Neuronal stem cell (in vitro differentiated cells): ENCODE data around the gene GJD3.
"Not testable (repeated sequence)": the region's sequence is repeated elsewhere in the genome, so short reads cannot be mapped to it uniquely, and the experiment has no call there.

Experiments used
- DNase-seq: peaks from one replicate; pipeline ENCODE4 v3.0.0-alpha.2; 2013; ENCODE audit warnings: low spot score
- H2AFZ ChIP-seq: one replicate; pipeline ENCODE4 v1.6.1; 2013; ENCODE audit warnings: mild to moderate bottlenecking, low read length, inconsistent platforms
- H2AK5ac ChIP-seq: 2 replicates; pipeline ENCODE4 v1.6.1; 2013; ENCODE audit warnings: low read depth, mild to moderate bottlenecking, inconsistent platforms, low read length, moderate library complexity, mixed read lengths
- H2BK120ac ChIP-seq: 2 replicates; pipeline ENCODE4 v1.6.1; 2013; ENCODE audit warnings: low read depth, mild to moderate bottlenecking, inconsistent platforms, low read length, moderate library complexity, mixed read lengths
- H2BK12ac ChIP-seq: one replicate; pipeline ENCODE4 v1.6.1; 2013; ENCODE audit warnings: low read length, inconsistent platforms
- H2BK15ac ChIP-seq: 2 replicates; pipeline ENCODE4 v1.6.1; 2013; ENCODE audit warnings: mild to moderate bottlenecking, low read length, inconsistent platforms, mixed read lengths
- H2BK5ac ChIP-seq: one replicate; pipeline ENCODE4 v1.6.1; 2013; ENCODE audit warnings: inconsistent platforms, mild to moderate bottlenecking, low read length, moderate library complexity
- H3K14ac ChIP-seq: one replicate; pipeline ENCODE4 v1.6.1; 2013; ENCODE audit warnings: low read length, inconsistent platforms
- H3K18ac ChIP-seq: 2 replicates; pipeline ENCODE4 v1.6.1; 2013; ENCODE audit warnings: low read length, inconsistent platforms
- H3K23ac ChIP-seq: 2 replicates; pipeline ENCODE4 v1.6.1; 2013; ENCODE audit warnings: low read depth, mild to moderate bottlenecking, mixed read lengths, low read length, inconsistent platforms; ENCODE audit not compliant: poor library complexity
- H3K27ac ChIP-seq: replicated peaks from 3 replicates; pipeline ENCODE4 v1.5.1; 2013; ENCODE audit warnings: low read length, inconsistent platforms
- H3K27me3 ChIP-seq, 3 experiments: 2 replicates each; pipeline ENCODE4 v1.6.1; 2013; ENCODE audit warnings: low read length in 3 of 3, mild to moderate bottlenecking in 2 of 3, inconsistent platforms in 1 of 3, low read depth in 1 of 3, mixed read lengths in 1 of 3, moderate library complexity in 1 of 3; ENCODE audit not compliant: control insufficient read depth in 3 of 3, insufficient read depth in 3 of 3
- H3K36me3 ChIP-seq, 2 donors: replicated peaks in 1 of 2; 2 replicates each; pipeline ENCODE4 v1.6.1; 2013; ENCODE audit warnings: low read length in 2 of 2; ENCODE audit not compliant: control insufficient read depth in 2 of 2, insufficient read depth in 2 of 2
- H3K4ac ChIP-seq: 2 replicates; pipeline ENCODE4 v1.6.1; 2013; ENCODE audit warnings: inconsistent platforms, mild to moderate bottlenecking, low read length, moderate library complexity
- H3K4me1 ChIP-seq, 2 donors: 1 replicate in 1 of 2; 2 replicates in 1 of 2; pipeline ENCODE4 v1.6.1; 2013; ENCODE audit warnings: low read length in 2 of 2, low read depth in 1 of 2; ENCODE audit not compliant: control insufficient read depth in 2 of 2, insufficient read depth in 1 of 2
- H3K4me2 ChIP-seq: one replicate; pipeline ENCODE4 v1.6.1; 2013; ENCODE audit warnings: mild to moderate bottlenecking, low read length, inconsistent platforms; ENCODE audit not compliant: insufficient read depth, poor library complexity, severe bottlenecking
- H3K4me3 ChIP-seq, 2 donors: 2 replicates each; pipeline ENCODE4 v1.5.1; 2013; ENCODE audit warnings: low read length in 2 of 2, mild to moderate bottlenecking in 2 of 2, inconsistent platforms in 1 of 2, moderate library complexity in 1 of 2
- H3K79me1 ChIP-seq: one replicate; pipeline ENCODE4 v1.6.1; 2013; ENCODE audit warnings: low read depth, mild to moderate bottlenecking, inconsistent platforms, low read length, moderate library complexity
- H3K9ac ChIP-seq: one replicate; pipeline ENCODE4 v1.6.1; 2013; ENCODE audit warnings: mild to moderate bottlenecking, low read depth, low read length, inconsistent platforms; ENCODE audit not compliant: poor library complexity
- H3K9me3 ChIP-seq, 2 donors: replicated peaks in 1 of 2; 2 replicates each; pipeline versions ENCODE3 to v1.6.1; 2013; ENCODE audit warnings: low read length in 2 of 2, mild to moderate bottlenecking in 2 of 2, inconsistent platforms in 1 of 2, low read depth in 1 of 2, mixed read lengths in 1 of 2, moderate library complexity in 1 of 2; ENCODE audit not compliant: control insufficient read depth in 2 of 2, insufficient read depth in 1 of 2
- H4K8ac ChIP-seq: one replicate; pipeline ENCODE4 v1.6.1; 2013; ENCODE audit warnings: low read depth, mild to moderate bottlenecking, inconsistent platforms, low read length, moderate library complexity
- H4K91ac ChIP-seq: one replicate; pipeline ENCODE4 v1.6.1; 2013; ENCODE audit warnings: low read length, low read depth, mild to moderate bottlenecking, inconsistent platforms; ENCODE audit not compliant: poor library complexity
- WGBS, 2 donors: extraction: QIAGEN DNeasy Blood & Tissue Kit; methylation state at CpG; one replicate each; pipeline ENCODE4 v1.1.7; 2013; ENCODE audit warnings: missing lambda C conversion rate in 2 of 2, mixed read lengths in 1 of 2; ENCODE audit not compliant: insufficient read length in 2 of 2, insufficient replicate concordance in 1 of 2; ENCODE audit errors: extremely low coverage in 2 of 2; 5-methylcytosine and 5-hydroxymethylcytosine counted together

Gene GJD3

GRCh38 chr17:40372031-40372430 is 7.5 kb upstream of the GJD3 start:
- Histone ChIP-seq H3K36me3 (no peaks in the 10 kb centered on the region), H3K23ac (no peak overlapping the region), H3K27ac (no peak overlapping the region), H3K27me3 (no peaks in the 10 kb centered on the region), H3K4me3 (no peak overlapping the region), H4K8ac (no peak overlapping the region), H2BK5ac (no peak overlapping the region), H3K4me2 (no peak overlapping the region), H3K9me3 (peaks cover 2% of the 10 kb centered on the region in 2 donors), H2BK15ac (no peak overlapping the region), H2AK5ac (no peak overlapping the region), H3K79me1 (no peaks in the 10 kb centered on the region), H2AFZ (no peak overlapping the region), H2BK120ac (no peak overlapping the region), H3K4ac (no peak overlapping the region), H3K4me1 (no peaks in the 10 kb centered on the region), H3K18ac (no peak overlapping the region), H3K14ac (no peak overlapping the region), H2BK12ac (no peak overlapping the region), H4K91ac (no peak overlapping the region), H3K9ac (no peak overlapping the region)
- no CpG with 5 or more reads among the region's 2 CpGs for WGBS, 2 donors
- DNase-seq = no peak

DNA sequence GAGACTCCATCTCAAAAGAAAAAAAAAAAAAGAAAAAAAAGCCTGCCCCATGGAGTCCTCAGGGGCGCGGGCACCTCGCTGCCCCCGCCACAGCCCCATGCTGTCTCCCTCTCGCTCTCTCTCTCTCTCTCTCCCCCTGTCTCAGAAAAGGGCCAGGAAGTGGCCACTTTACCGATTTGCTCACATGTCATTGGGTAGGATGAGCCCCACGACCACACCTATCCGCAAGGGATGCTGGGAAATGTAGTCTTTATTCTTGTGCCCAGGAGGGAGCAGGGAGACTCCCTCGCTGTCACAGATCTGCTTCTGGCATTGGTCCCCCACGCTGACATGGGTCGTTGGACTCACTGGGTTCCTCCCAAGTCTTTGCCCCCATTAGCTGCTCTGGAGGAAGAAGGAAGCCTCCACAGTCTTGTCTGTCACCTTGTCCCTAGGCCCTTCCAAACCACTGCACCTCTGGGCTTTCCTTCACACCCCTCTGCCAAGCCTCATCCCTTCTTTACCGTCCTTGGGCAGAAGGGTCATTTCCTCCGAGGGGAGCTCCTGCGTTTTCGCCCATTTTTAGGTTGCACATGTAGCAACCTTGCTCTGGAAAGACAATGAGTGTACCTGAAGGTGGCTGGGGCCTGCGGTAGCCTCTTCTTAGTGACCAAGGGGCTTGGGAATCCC is 6.9 kb upstream of the GJD3 start:
- Histone ChIP-seq H4K8ac (no peak overlapping the region), H3K4me1 (no peaks in the 10 kb centered on the region), H3K36me3 (no peaks in the 10 kb centered on the region), H3K9ac (no peak overlapping the region), H2BK15ac (no peak overlapping the region), H3K27me3 (no peaks in the 10 kb centered on the region), H3K4me3 (no peak overlapping the region), H3K79me1 (no peaks in the 10 kb centered on the region), H2AFZ (no peak overlapping the region), H3K23ac (no peak overlapping the region), H3K18ac (peak overlapping the region; percentile 17), H3K4me2 (no peak overlapping the region), H2BK12ac (no peak overlapping the region), H3K4ac (no peak overlapping the region), H3K9me3 (peaks cover 2% of the 10 kb centered on the region in 2 donors), H2BK5ac (no peak overlapping the region), H3K27ac (no peak overlapping the region), H3K14ac (no peak overlapping the region), H2BK120ac (no peak overlapping the region), H2AK5ac (no peak overlapping the region), H4K91ac (no peak overlapping the region)
- no peak for DNase-seq
- no CpG with 5 or more reads among the region's 16 CpGs for WGBS, 2 donors

GRCh38 chr17:40369923-40370322 is 5.4 kb upstream of the GJD3 start:
- Histone ChIP-seq H3K27me3 (no peaks in the 10 kb centered on the region), H4K8ac (no peak overlapping the region), H3K4me1 (no peaks in the 10 kb centered on the region), H3K9ac (no peak overlapping the region), H3K4me2 (no peak overlapping the region), H2BK5ac (no peak overlapping the region), H3K14ac (no peak overlapping the region), H2BK120ac (no peak overlapping the region), H3K18ac (no peak overlapping the region), H3K4me3 (no peak overlapping the region), H2BK15ac (no peak overlapping the region), H4K91ac (no peak overlapping the region), H2AFZ (no peak overlapping the region), H3K4ac (no peak overlapping the region), H2AK5ac (peak overlapping the region; percentile 8), H3K9me3 (peaks cover 2% of the 10 kb centered on the region in 2 donors), H3K27ac (no peak overlapping the region), H3K36me3 (no peaks in the 10 kb centered on the region), H2BK12ac (no peak overlapping the region), H3K23ac (no peak overlapping the region), H3K79me1 (no peaks in the 10 kb centered on the region)
- no peak for DNase-seq
- no CpG with 5 or more reads among the region's 7 CpGs for WGBS, 2 donors

GRCh38 chr17:40367728-40368127 is 3.2 kb upstream of the GJD3 start:
- not testable (repeated sequence) for H4K8ac ChIP-seq, H2AFZ ChIP-seq, H3K4me1 ChIP-seq, H3K4me3 ChIP-seq, H3K79me1 ChIP-seq, H3K14ac ChIP-seq, DNase-seq, H3K9me3 ChIP-seq, H2BK15ac ChIP-seq, H4K91ac ChIP-seq, H3K9ac ChIP-seq, H2BK120ac ChIP-seq, H3K4me2 ChIP-seq, H3K27ac ChIP-seq, H3K23ac ChIP-seq, H2BK12ac ChIP-seq, H3K18ac ChIP-seq, H2BK5ac ChIP-seq, H3K36me3 ChIP-seq, H2AK5ac ChIP-seq, H3K4ac ChIP-seq
- peaks cover 0 to 18% (median 8%) of the 10 kb centered on the region in 3 experiments for H3K27me3 ChIP-seq
- no CpG with 5 or more reads among the region's 9 CpGs for WGBS, 2 donors
